Endothelial cell of umbilical vein (primary cell): Measurements from ENCODE around the gene AGBL4. TPM values are rescaled to one million over a fixed set of nuclear protein-coding genes. Genes with fewer than 3 reads are reported as not detected.

Experiments
- BruUV-seq: library from RNA; stranded (reverse); fragments of 400-500 nt; replicated peaks from 2 replicates; lab custom pipeline; 2021; lab: Mats Ljungman, UMichigan
- CTCF ChIA-PET: fragments of 300-600, 350-600 bp; sonication (Branson Sonifier 250); formaldehyde crosslinking; loops from one replicate; lab custom pipeline; 2021; ENCODE audit warnings: antibody characterized with exemption, inconsistent platforms; lab: Charles Lee
- POLR2A ChIA-PET: fragments of 300-600, 350-600 bp; sonication (Branson Sonifier 250); formaldehyde crosslinking; loops from one replicate; lab custom pipeline; 2021; ENCODE audit warnings: antibody characterized with exemption, inconsistent platforms; lab: Charles Lee
- DNase-seq: peaks from one replicate; pipeline ENCODE4 v3.0.0-alpha.2; 2011; ENCODE audit warnings: low read depth, low spot score
- FAIRE-seq: peaks from 2 replicates; lab custom pipeline; 2011; peaks lifted over from hg19 to GRCh38; lab: Jason Lieb, UNC
- H2AFZ ChIP-seq: 2 replicates; pipeline ENCODE4 v1.6.0; 2012; ENCODE audit warnings: low read depth, low read length, control low read depth, inconsistent platforms
- H3K27ac ChIP-seq: 2 replicates; pipeline ENCODE4 v1.5.1; 2011; ENCODE audit warnings: low read depth, mild to moderate bottlenecking, control low read depth, low read length, moderate library complexity; ENCODE audit not compliant: insufficient read depth
- H3K27me3 ChIP-seq, 2 experiments: 2 replicates each; pipeline versions ENCODE4 v1.6.0 to v1.6.1; 2011; ENCODE audit warnings: low read length in 2 of 2, mixed read lengths in 1 of 2; ENCODE audit not compliant: control insufficient read depth in 2 of 2, insufficient read depth in 2 of 2
- H3K36me3 ChIP-seq, 2 experiments: 2 replicates in 1 of 2; 3 replicates in 1 of 2; pipeline ENCODE4 v1.5.1; 2011; ENCODE audit warnings: low read length in 2 of 2, mild to moderate bottlenecking in 1 of 2, moderate library complexity in 1 of 2; ENCODE audit not compliant: control insufficient read depth in 2 of 2, insufficient read depth in 2 of 2; ENCODE audit errors: extremely low read depth in 1 of 2
- H3K4me1 ChIP-seq: 3 replicates; pipeline ENCODE4 v1.5.1; 2011; ENCODE audit warnings: mild to moderate bottlenecking, low read length; ENCODE audit not compliant: control insufficient read depth, insufficient read depth; ENCODE audit errors: extremely low read depth
- H3K4me2 ChIP-seq: 2 replicates; pipeline ENCODE4 v1.6.1; 2011; ENCODE audit warnings: low read length, control low read depth, mixed read lengths; ENCODE audit not compliant: insufficient read depth
- H3K4me3 ChIP-seq, 3 experiments: fragments of 200-600 bp in 1 of 3; sonication (generic), shearing (Covaris generic) in 1 of 3; replicated peaks in 1 of 3; 2 replicates each; pipeline ENCODE4 v1.5.1; 2011 to 2016; ENCODE audit warnings: control low read depth in 3 of 3, low read length in 3 of 3, mild to moderate bottlenecking in 2 of 3, inconsistent platforms in 1 of 3, low read depth in 1 of 3, moderate library complexity in 1 of 3; ENCODE audit not compliant: insufficient read depth in 1 of 3
- H3K79me2 ChIP-seq: 2 replicates; pipeline ENCODE4 v1.6.0; 2012; ENCODE audit warnings: low read length, inconsistent platforms; ENCODE audit not compliant: control insufficient read depth, insufficient read depth
- H3K9ac ChIP-seq: replicated peaks from 2 replicates; pipeline ENCODE3; 2011; ENCODE audit warnings: low read length, control low read depth; ENCODE audit not compliant: insufficient read depth; ENCODE audit errors: extremely low read depth
- H3K9me1 ChIP-seq: replicated peaks from 3 replicates; pipeline ENCODE4 v1.6.0; 2011; ENCODE audit warnings: mild to moderate bottlenecking, low read length; ENCODE audit not compliant: control insufficient read depth, insufficient read depth; ENCODE audit errors: extremely low read depth
- H3K9me3 ChIP-seq: replicated peaks from 2 replicates; pipeline ENCODE4 v1.5.1; 2012; ENCODE audit warnings: low read length, inconsistent platforms; ENCODE audit not compliant: control insufficient read depth, insufficient read depth
- H4K20me1 ChIP-seq: replicated peaks from 2 replicates; pipeline ENCODE3; 2011; ENCODE audit warnings: mild to moderate bottlenecking, low read length; ENCODE audit not compliant: control insufficient read depth, insufficient read depth; ENCODE audit errors: extremely low read depth
- CTCF ChIP-seq, 2 donors: IDR thresholded peaks; 1 replicate in 1 of 2; 2 replicates in 1 of 2; pipeline ENCODE4 v1.5.1; 2011; ENCODE audit warnings: low read length in 2 of 2, mild to moderate bottlenecking in 2 of 2, moderate library complexity in 2 of 2, control low read depth in 1 of 2, inconsistent platforms in 1 of 2, low read depth in 1 of 2; ENCODE audit not compliant: insufficient read depth in 1 of 2; ENCODE audit errors: extremely low read depth in 1 of 2
- EZH2 ChIP-seq: IDR thresholded peaks from 2 replicates; pipeline ENCODE4 v1.6.1; 2012; ENCODE audit warnings: borderline replicate concordance, low read depth, mild to moderate bottlenecking, moderate library complexity, low read length, inconsistent platforms; ENCODE audit not compliant: severe bottlenecking
- FOS ChIP-seq: IDR thresholded peaks from 2 replicates; pipeline ENCODE4 v1.6.1; 2011; ENCODE audit warnings: mild to moderate bottlenecking, low read length, moderate library complexity, borderline replicate concordance; ENCODE audit not compliant: insufficient read depth
- GATA2 ChIP-seq: IDR thresholded peaks from 2 replicates; pipeline ENCODE4 v1.7.0; 2011; ENCODE audit warnings: low read depth, mild to moderate bottlenecking, moderate library complexity, mixed read lengths, low read length; ENCODE audit not compliant: insufficient read length, insufficient read depth
- JUN ChIP-seq: IDR thresholded peaks from 2 replicates; pipeline ENCODE4 v1.6.1; 2011; ENCODE audit warnings: borderline replicate concordance, low read depth; ENCODE audit not compliant: insufficient read length, insufficient read depth
- MAX ChIP-seq: IDR thresholded peaks from 2 replicates; pipeline ENCODE4 v1.6.1; 2011; ENCODE audit not compliant: insufficient read depth, insufficient read length
- MYC ChIP-seq: IDR thresholded peaks from one replicate; pipeline ENCODE4 v1.6.1; 2011; ENCODE audit warnings: mild to moderate bottlenecking, low read depth, low read length
- POLR2A ChIP-seq: IDR thresholded peaks from 2 replicates; pipeline ENCODE4 v1.6.1; 2012; ENCODE audit warnings: low read depth, mild to moderate bottlenecking, control low read depth, low read length
- POLR2AphosphoS5 ChIP-seq: IDR thresholded peaks from 2 replicates; pipeline ENCODE4 v1.6.1; 2012; ENCODE audit warnings: low read depth, mild to moderate bottlenecking, control low read depth, low read length, moderate library complexity; ENCODE audit not compliant: insufficient read depth
- dilution Hi-C: fragments of 300-500 bp; cut with MboI; formaldehyde crosslinking; loops from one replicate; pipeline ENCODE4 v1.15.0; 2019; ENCODE audit warnings: low sequenced_read_pairs; ENCODE audit not compliant: extremely low pct_ligation_motif_present
- intact Hi-C: fragments of 100-400 bp; cut with micrococcal nuclease; formaldehyde crosslinking; loops from one replicate; pipeline ENCODE4 v1.10.0; 2022
- polyA plus RNA-seq, 4 experiments: library from polyadenylated mRNA; depleted of rRNA in 3 of 4; stranded (reverse) in 3 of 4; unstranded in 1 of 4; fragments of >200 nt; gene quantifications; 2 replicates each; pipeline versions ENCODE4 v1.2.1 to v1.2.3, GENCODE V29; 2011 to 2012; ENCODE audit warnings: missing spikeins in 1 of 4
- total RNA-seq: library from RNA; stranded (reverse); gene quantifications from 2 replicates; pipeline ENCODE4 v1.2.3, GENCODE V29; 2021

Gene AGBL4
- total and polyA plus RNA-seq, 2 donors (not counting 3 experiments of a cell fraction or from before 2014, with no cell fraction given): not detected

GRCh38 chr1:48741380-48741779 is 1282.4 kb downstream of the AGBL4 start:
- Histone ChIP-seq H3K36me3 (no peaks in the 10 kb centered on the region), H3K9ac (no peak overlapping the region), H3K27ac (no peak overlapping the region), H3K79me2 (no peaks in the 10 kb centered on the region), H3K27me3 (no peaks in the 10 kb centered on the region), H3K9me3 (no peaks in the 10 kb centered on the region), H3K4me1 (no peaks in the 10 kb centered on the region), H2AFZ (no peak overlapping the region), H3K9me1 (no peaks in the 10 kb centered on the region), H4K20me1 (no peaks in the 10 kb centered on the region), H3K4me2 (no peak overlapping the region), H3K4me3 (no peak overlapping the region)
- no TSS peak for BruUV-seq
- ChIA-PET CTCF (no interaction called here), POLR2A (no interaction called here)
- FAIRE-seq (no peak), DNase-seq (no peak)
- dilution Hi-C loops (no loop called here), intact Hi-C loops (no loop called here)
- no peak for TF ChIP-seq MAX
- TF ChIP-seq GATA2: no peak
- no peak for TF ChIP-seq CTCF (IDR thresholded peaks at IDR 0.05; ENCODE audit: extremely low read depth in 1 of 2, insufficient read depth in 1 of 2, low read depth in 1 of 2, low read length in 2 of 2)
- no peak for TF ChIP-seq JUN
- TF ChIP-seq MYC: no peak
- no peak for TF ChIP-seq FOS
- TF ChIP-seq EZH2: no peak
- no peak for TF ChIP-seq POLR2AphosphoS5
- no peak for TF ChIP-seq POLR2A
